CD14-positive monocyte (primary cell): Measurements from ENCODE around the gene THRB. TPM values are rescaled to one million over a fixed set of nuclear protein-coding genes. Genes with fewer than 3 reads are reported as not detected.
A peak's percentile ranks its signal among the peaks of the same experiment; 100 is the strongest.

Experiments
- DNase-seq, 3 donors: peaks; one replicate each; pipeline ENCODE4 v3.0.0-alpha.2; 2011 to 2022
- H2AFZ ChIP-seq: 2 replicates; pipeline ENCODE4 v1.6.0; 2012; ENCODE audit warnings: mild to moderate bottlenecking, low read depth, low read length, inconsistent platforms; ENCODE audit not compliant: insufficient read depth, poor library complexity, severe bottlenecking
- H3K27ac ChIP-seq, 2 donors: 1 replicate in 1 of 2; 2 replicates in 1 of 2; pipeline ENCODE4 v1.5.1; 2012 to 2013; ENCODE audit warnings: low read length in 2 of 2, control low read depth in 1 of 2, inconsistent platforms in 1 of 2, low read depth in 1 of 2, mild to moderate bottlenecking in 1 of 2
- H3K27me3 ChIP-seq, 2 donors: one replicate each; pipeline versions ENCODE4 v1.6.0 to v1.6.1; 2011 to 2013; ENCODE audit warnings: low read length in 2 of 2; ENCODE audit not compliant: control insufficient read depth in 2 of 2, insufficient read depth in 2 of 2
- H3K36me3 ChIP-seq, 2 donors: replicated peaks in 1 of 2; 1 replicate in 1 of 2; 2 replicates in 1 of 2; pipeline versions ENCODE4 v1.5.1 to v1.6.1; 2012 to 2013; ENCODE audit warnings: low read length in 2 of 2, control low read depth in 1 of 2, inconsistent platforms in 1 of 2, mild to moderate bottlenecking in 1 of 2; ENCODE audit not compliant: insufficient read depth in 2 of 2, control insufficient read depth in 1 of 2
- H3K4me1 ChIP-seq, 2 donors: 1 replicate in 1 of 2; 2 replicates in 1 of 2; pipeline versions ENCODE4 v1.5.1 to v1.6.1; 2012 to 2013; ENCODE audit warnings: low read length in 2 of 2, control low read depth in 1 of 2, inconsistent platforms in 1 of 2, mild to moderate bottlenecking in 1 of 2, moderate library complexity in 1 of 2; ENCODE audit not compliant: insufficient read depth in 2 of 2, control insufficient read depth in 1 of 2
- H3K4me2 ChIP-seq: replicated peaks from 2 replicates; pipeline ENCODE3; 2012; ENCODE audit warnings: low read length, moderate library complexity, mild to moderate bottlenecking; ENCODE audit not compliant: poor library complexity, severe bottlenecking; ENCODE audit errors: extremely low read depth
- H3K4me3 ChIP-seq, 3 experiments: fragments of 200-600 bp in 1 of 3; sonication (generic) in 1 of 3; replicated peaks in 1 of 3; 1 replicate in 2 of 3; 2 replicates in 1 of 3; pipeline ENCODE4 v1.5.1; 2011 to 2013; ENCODE audit warnings: low read length in 3 of 3, mild to moderate bottlenecking in 3 of 3, control low read depth in 2 of 3, low read depth in 2 of 3, inconsistent platforms in 1 of 3, moderate library complexity in 1 of 3
- H3K79me2 ChIP-seq: 2 replicates; pipeline ENCODE4 v1.6.0; 2012; ENCODE audit warnings: mild to moderate bottlenecking, control low read depth, inconsistent platforms, low read length, moderate library complexity; ENCODE audit not compliant: insufficient read depth
- H3K9ac ChIP-seq: 2 replicates; pipeline ENCODE4 v1.6.0; 2017; ENCODE audit warnings: low read length, mild to moderate bottlenecking; ENCODE audit not compliant: insufficient read depth, poor library complexity, severe bottlenecking
- H3K9me3 ChIP-seq, 2 donors: replicated peaks in 1 of 2; 1 replicate in 1 of 2; 2 replicates in 1 of 2; pipeline versions ENCODE4 v1.5.1 to v1.6.1; 2012 to 2013; ENCODE audit warnings: low read length in 2 of 2, control low read depth in 1 of 2; ENCODE audit not compliant: control insufficient read depth in 1 of 2, insufficient read depth in 1 of 2
- H4K20me1 ChIP-seq: 2 replicates; pipeline ENCODE4 v1.6.0; 2012; ENCODE audit warnings: mild to moderate bottlenecking, low read length, control low read depth, moderate library complexity; ENCODE audit not compliant: insufficient read depth
- H3K27ac Mint-ChIP-seq, 7 donors: one replicate each; pipeline ENCODE4 v1.8.0; 2020; ENCODE audit warnings: mild to moderate bottlenecking in 7 of 7, mixed read lengths in 7 of 7, moderate library complexity in 6 of 7, inconsistent platforms in 2 of 7
- H3K27me3 Mint-ChIP-seq, 3 donors: one replicate each; pipeline ENCODE4 v1.8.0; 2021 to 2022; ENCODE audit warnings: low read depth in 3 of 3, mild to moderate bottlenecking in 3 of 3, mixed read lengths in 3 of 3, moderate library complexity in 3 of 3, inconsistent platforms in 1 of 3
- H3K36me3 Mint-ChIP-seq, 2 donors: one replicate each; pipeline ENCODE4 v1.8.0; 2020; ENCODE audit warnings: mixed read lengths in 2 of 2, inconsistent platforms in 1 of 2, mild to moderate bottlenecking in 1 of 2
- H3K4me1 Mint-ChIP-seq: one replicate; pipeline ENCODE4 v1.8.0; 2020; ENCODE audit warnings: mild to moderate bottlenecking, mixed read lengths
- H3K4me3 Mint-ChIP-seq, 2 donors: one replicate each; pipeline ENCODE4 v1.8.0; 2020; ENCODE audit warnings: mild to moderate bottlenecking in 2 of 2, mixed read lengths in 2 of 2, moderate library complexity in 1 of 2
- H3K9me3 Mint-ChIP-seq, 7 donors: one replicate each; pipeline ENCODE4 v1.8.0; 2020 to 2022; ENCODE audit warnings: mixed read lengths in 7 of 7, mild to moderate bottlenecking in 6 of 7, moderate library complexity in 6 of 7, inconsistent platforms in 2 of 7
- CTCF ChIP-seq: fragments of 200-600 bp; IDR thresholded peaks from one replicate; pipeline ENCODE4 v1.8.0; 2022; ENCODE audit warnings: antibody characterized with exemption, mild to moderate bottlenecking
- WGBS: methylation state at CpG from one replicate; pipeline ENCODE4 v1.1.5; 2013; ENCODE audit warnings: missing lambda C conversion rate; ENCODE audit not compliant: insufficient coverage; 5-methylcytosine and 5-hydroxymethylcytosine counted together
- intact Hi-C, 2 donors: fragments of 100-400 bp; cut with micrococcal nuclease; formaldehyde crosslinking; loops; one replicate each; pipeline versions ENCODE4 v1.15.0 to v1.15.1; 2023
- polyA plus RNA-seq, 3 donors: library from polyadenylated mRNA; depleted of rRNA in 1 of 3; unstranded in 2 of 3; stranded (reverse) in 1 of 3; fragments of 300-500 nt in 2 of 3; fragments of >200 nt in 1 of 3; fragmentation: Illumina TruSeq in 2 of 3; gene quantifications; 1 replicate in 2 of 3; 2 replicates in 1 of 3; pipeline ENCODE4 v1.2.3, GENCODE V29; 2012 to 2021

THRB gene
- polyA plus RNA-seq, 3 donors: 0.05 TPM; not detected in 2

- Mint-ChIP-seq H3K27ac (no peak overlapping the region), H3K27me3 (peaks cover 49 to 72% (median 50%) of the 10 kb centered on the region in 3 donors), H3K9me3 (peaks cover 0 to 16% (median 0%) of the 10 kb centered on the region in 7 donors), H3K4me1 (peaks cover 20% of the 10 kb centered on the region), H3K4me3 (peak overlapping the region in 1 of 2 donors; percentile 17), H3K36me3 (peaks cover 0 to 4% of the 10 kb centered on the region in 2 donors)
- Histone ChIP-seq H3K9ac (no peak overlapping the region), H3K79me2 (no peaks in the 10 kb centered on the region), H3K36me3 (no peaks in the 10 kb centered on the region), H3K27me3 (peaks cover 54 to 59% of the 10 kb centered on the region in 2 donors), H3K9me3 (peaks cover 0 to 6% of the 10 kb centered on the region in 2 donors), H3K4me1 (peaks cover 13 to 17% of the 10 kb centered on the region in 2 donors), H3K4me2 (no peak overlapping the region), H2AFZ (no peak overlapping the region), H3K27ac (no peak overlapping the region), H3K4me3 (no peak overlapping the region), H4K20me1 (no peaks in the 10 kb centered on the region)
- intact Hi-C loops: no loop called here
- WGBS: no CpG with 5 or more reads among the region's 2 CpGs
- DNase-seq: no peak
- TF ChIP-seq CTCF: no peak
These were observed 28.6 kb upstream of the THRB start for GRCh38 chr3:24523215-24523614.

- no peak overlapping the region for H3K27ac Mint-ChIP-seq
- WGBS: 2% methylated on average over 10 of the region's 16 CpGs
These were observed 27.5 kb upstream of the THRB start for GRCh38 chr3:24522146-24522579.

More at GRCh38 chr3:24522146-24522579, 27.5 kb upstream of the THRB start:
- Mint-ChIP-seq H3K36me3 (peaks cover 0 to 4% of the 10 kb centered on the region in 2 donors), H3K9me3 (peaks cover 0 to 16% (median 0%) of the 10 kb centered on the region in 7 donors), H3K4me1 (peaks cover 20% of the 10 kb centered on the region), H3K4me3 (peak overlapping the region; percentile 71 to 84), H3K27me3 (peaks cover 49 to 72% (median 50%) of the 10 kb centered on the region in 3 donors)
- peak overlapping the region; percentile 22 to 78 (median 61) for H3K4me3 ChIP-seq
- no peaks in the 10 kb centered on the region for H3K79me2 ChIP-seq
- DNase-seq: no peak
- H3K4me2 ChIP-seq: peak overlapping the region; percentile 91
- H3K9me3 ChIP-seq: peaks cover 0 to 6% of the 10 kb centered on the region in 2 donors
- H4K20me1 ChIP-seq: no peaks in the 10 kb centered on the region
- TF ChIP-seq CTCF: no peak
- intact Hi-C loops: no loop called here
- H3K27me3 ChIP-seq: peaks cover 54 to 63% of the 10 kb centered on the region in 2 donors
- no peaks in the 10 kb centered on the region for H3K36me3 ChIP-seq
- H2AFZ ChIP-seq: peak overlapping the region; percentile 89
- H3K9ac ChIP-seq: peak overlapping the region; percentile 62
- H3K4me1 ChIP-seq: peaks cover 13 to 17% of the 10 kb centered on the region in 2 donors
- no peak overlapping the region for H3K27ac ChIP-seq
